H1 (cell line): ENCODE data around the gene BHMT2. TPM values are rescaled to one million over a fixed set of nuclear protein-coding genes. Genes with fewer than 3 reads are reported as not detected.

Source experiments
- CTCF ChIA-PET: fragments of 300-600 bp; sonication (Branson Sonifier 250); formaldehyde crosslinking; loops from one replicate; lab custom pipeline; 2021; ENCODE audit not compliant: partially characterized antibody; lab: Charles Lee
- POLR2A ChIA-PET: fragments of 300-600 bp; sonication (Branson Sonifier 250); formaldehyde crosslinking; loops from one replicate; lab custom pipeline; 2021; ENCODE audit warnings: inconsistent platforms; ENCODE audit not compliant: partially characterized antibody; lab: Charles Lee
- DNase-seq, 2 experiments: peaks; one replicate each; pipeline versions ENCODE4 v3.0.0 to v3.0.0-alpha.2; 2010 to 2022; ENCODE audit warnings: low spot score in 2 of 2, low read depth in 1 of 2, mixed read lengths in 1 of 2
- FAIRE-seq: peaks from 2 replicates; lab custom pipeline; 2011; peaks lifted over from hg19 to GRCh38; lab: Jason Lieb, UNC
- H2AFZ ChIP-seq: 2 replicates; pipeline ENCODE4 v1.8.1; 2012; ENCODE audit warnings: low read length, inconsistent platforms
- H2AK5ac ChIP-seq: 2 replicates; pipeline ENCODE4 v1.6.1; 2013; ENCODE audit warnings: low read depth, low read length
- H2BK120ac ChIP-seq: replicated peaks from 2 replicates; pipeline ENCODE3; 2013; ENCODE audit warnings: low read depth, low read length, inconsistent platforms
- H2BK12ac ChIP-seq: 2 replicates; pipeline ENCODE4 v1.6.1; 2013; ENCODE audit warnings: low read depth, low read length
- H2BK15ac ChIP-seq: 2 replicates; pipeline ENCODE4 v1.6.1; 2013; ENCODE audit warnings: low read length
- H2BK20ac ChIP-seq: 2 replicates; pipeline ENCODE4 v1.6.1; 2013; ENCODE audit warnings: low read length
- H2BK5ac ChIP-seq: 2 replicates; pipeline ENCODE4 v1.6.1; 2013; ENCODE audit warnings: low read depth, low read length
- H3K14ac ChIP-seq: 2 replicates; pipeline ENCODE4 v1.6.1; 2013; ENCODE audit warnings: inconsistent platforms; ENCODE audit not compliant: insufficient read length
- H3K18ac ChIP-seq: 2 replicates; pipeline ENCODE4 v1.6.1; 2013; ENCODE audit warnings: low read length; ENCODE audit errors: extremely low read depth
- H3K23ac ChIP-seq: 2 replicates; pipeline ENCODE4 v1.6.1; 2013; ENCODE audit warnings: inconsistent platforms; ENCODE audit not compliant: insufficient read length
- H3K23me2 ChIP-seq: 2 replicates; pipeline ENCODE4 v1.6.1; 2013; ENCODE audit warnings: low read depth, low read length
- H3K27ac ChIP-seq: 2 replicates; pipeline ENCODE4 v1.6.1; 2011; ENCODE audit warnings: low read depth, low read length, inconsistent platforms
- H3K27me3 ChIP-seq, 4 experiments: replicated peaks in 1 of 4; 1 replicate in 1 of 4; 2 replicates in 3 of 4; pipeline versions ENCODE4 v1.6.1 to v1.8.1; 2011 to 2013; ENCODE audit warnings: low read length in 3 of 4, mild to moderate bottlenecking in 3 of 4, inconsistent platforms in 2 of 4, mixed read lengths in 2 of 4, moderate library complexity in 1 of 4; ENCODE audit not compliant: control insufficient read depth in 3 of 4, insufficient read depth in 3 of 4; ENCODE audit errors: extremely low read depth in 1 of 4
- H3K36me3 ChIP-seq, 4 experiments: 2 replicates each; pipeline versions ENCODE4 v1.6.1 to v1.8.1; 2011 to 2013; ENCODE audit warnings: mild to moderate bottlenecking in 4 of 4, low read length in 3 of 4, moderate library complexity in 2 of 4, control low read depth in 1 of 4, inconsistent platforms in 1 of 4; ENCODE audit not compliant: insufficient read depth in 4 of 4, control insufficient read depth in 2 of 4
- H3K4ac ChIP-seq: replicated peaks from 2 replicates; pipeline ENCODE3; 2013; ENCODE audit warnings: low read length, low read depth, mixed read lengths, inconsistent platforms; ENCODE audit not compliant: insufficient read length
- H3K4me1 ChIP-seq, 4 experiments: replicated peaks in 1 of 4; 1 replicate in 1 of 4; 2 replicates in 3 of 4; pipeline versions ENCODE4 v1.6.1 to v1.8.1; 2011 to 2013; ENCODE audit warnings: low read length in 3 of 4, inconsistent platforms in 2 of 4, mixed read lengths in 1 of 4; ENCODE audit not compliant: insufficient read depth in 4 of 4, control insufficient read depth in 3 of 4
- H3K4me2 ChIP-seq, 2 experiments: 2 replicates each; pipeline versions ENCODE4 v1.6.1 to v1.8.1; 2011 to 2013; ENCODE audit warnings: low read depth in 2 of 2, low read length in 2 of 2, control low read depth in 1 of 2, inconsistent platforms in 1 of 2, mild to moderate bottlenecking in 1 of 2; ENCODE audit not compliant: insufficient read depth in 1 of 2
- H3K4me3 ChIP-seq, 4 experiments: fragments of 200-600, 300-600 bp in 1 of 4; sonication (generic), shearing (Covaris generic), sonication (Bioruptor Twin) in 1 of 4; 2 replicates each; pipeline versions ENCODE4 v1.5.1 to v1.8.1; 2011 to 2016; ENCODE audit warnings: low read length in 4 of 4, low read depth in 3 of 4, control low read depth in 2 of 4, inconsistent platforms in 2 of 4, mild to moderate bottlenecking in 2 of 4, mixed read lengths in 1 of 4, moderate library complexity in 1 of 4; ENCODE audit not compliant: insufficient read depth in 2 of 4; ENCODE audit errors: extremely low read depth in 1 of 4
- H3K56ac ChIP-seq: replicated peaks from 2 replicates; pipeline ENCODE3; 2013; ENCODE audit warnings: low read depth, mild to moderate bottlenecking, mixed read lengths, low read length, inconsistent platforms; ENCODE audit not compliant: insufficient read length
- H3K79me1 ChIP-seq: 2 replicates; pipeline ENCODE4 v1.6.1; 2013; ENCODE audit warnings: low read depth, low read length, control low read depth
- H3K79me2 ChIP-seq, 2 experiments: 2 replicates each; pipeline versions ENCODE4 v1.6.1 to v1.8.1; 2012 to 2013; ENCODE audit warnings: low read length in 2 of 2, mild to moderate bottlenecking in 2 of 2, inconsistent platforms in 1 of 2; ENCODE audit not compliant: insufficient read depth in 2 of 2, control insufficient read depth in 1 of 2
- H3K9ac ChIP-seq, 4 experiments: replicated peaks in 1 of 4; 1 replicate in 1 of 4; 2 replicates in 3 of 4; pipeline versions ENCODE4 v1.6.1 to v1.8.1; 2011 to 2013; ENCODE audit warnings: low read depth in 3 of 4, low read length in 3 of 4, control low read depth in 2 of 4, mild to moderate bottlenecking in 2 of 4, moderate library complexity in 2 of 4, inconsistent platforms in 1 of 4; ENCODE audit errors: extremely low read depth in 1 of 4
- H3K9me3 ChIP-seq, 2 experiments: 2 replicates each; pipeline versions ENCODE4 v1.6.1 to v1.8.1; 2012 to 2013; ENCODE audit warnings: mild to moderate bottlenecking in 2 of 2, moderate library complexity in 2 of 2, control low read depth in 1 of 2, inconsistent platforms in 1 of 2, low read depth in 1 of 2, low read length in 1 of 2, mixed read lengths in 1 of 2; ENCODE audit not compliant: insufficient read depth in 2 of 2
- H4K20me1 ChIP-seq, 2 experiments: replicated peaks in 1 of 2; 2 replicates each; pipeline versions ENCODE3 to v1.8.1; 2011 to 2013; ENCODE audit warnings: inconsistent platforms in 2 of 2, low read length in 2 of 2, mild to moderate bottlenecking in 1 of 2; ENCODE audit not compliant: insufficient read depth in 2 of 2, control insufficient read depth in 1 of 2
- H4K5ac ChIP-seq: 2 replicates; pipeline ENCODE4 v1.6.1; 2013; ENCODE audit warnings: low read length, low read depth, mixed read lengths, inconsistent platforms; ENCODE audit not compliant: insufficient read length
- H4K8ac ChIP-seq: 2 replicates; pipeline ENCODE4 v1.8.0; 2013; ENCODE audit warnings: mild to moderate bottlenecking, moderate library complexity, low read length, inconsistent platforms; ENCODE audit not compliant: insufficient read depth; ENCODE audit errors: extremely low read depth
- H4K91ac ChIP-seq: replicated peaks from 2 replicates; pipeline ENCODE3; 2013; ENCODE audit warnings: low read length, mixed read lengths, inconsistent platforms; ENCODE audit not compliant: insufficient read length
- EGR1 ChIP-seq: IDR thresholded peaks from 2 replicates; pipeline ENCODE4 v1.6.1; 2011; ENCODE audit warnings: low read depth, low read length, borderline replicate concordance
- HDAC2 ChIP-seq, 2 experiments: fragments of 300-600 bp in 1 of 2; sonication (generic) in 1 of 2; IDR thresholded peaks; 2 replicates each; pipeline ENCODE4 v1.6.1; 2011 to 2012; ENCODE audit warnings: low read depth in 2 of 2, low read length in 2 of 2, mild to moderate bottlenecking in 2 of 2, moderate library complexity in 2 of 2, borderline replicate concordance in 1 of 2, inconsistent platforms in 1 of 2
- KDM4A ChIP-seq: IDR thresholded peaks from one replicate; pipeline ENCODE4 v1.7.1; 2012; ENCODE audit warnings: low read depth, mild to moderate bottlenecking, moderate library complexity, low read length, inconsistent platforms; ENCODE audit not compliant: severe bottlenecking
- NRF1 ChIP-seq: IDR thresholded peaks from 2 replicates; pipeline ENCODE4 v1.6.1; 2011; ENCODE audit warnings: mild to moderate bottlenecking, low read depth, low read length, improper control_type of control experiment
- POLR2AphosphoS5 ChIP-seq: IDR thresholded peaks from 2 replicates; pipeline ENCODE4 v1.6.1; 2011; ENCODE audit warnings: low read depth, low read length
- WGBS, 2 experiments: shearing (Covaris generic) in 1 of 2; methylation state at CpG; one replicate each; pipeline versions ENCODE4 v1.1.6 to v1.1.7; 2013 to 2015; ENCODE audit warnings: low lambda C conversion rate in 2 of 2, mixed read lengths in 2 of 2, inconsistent platforms in 1 of 2, low coverage in 1 of 2, missing lambda C conversion rate in 1 of 2; ENCODE audit not compliant: insufficient replicate concordance in 2 of 2, insufficient coverage in 1 of 2, insufficient read length in 1 of 2; ENCODE audit errors: extremely low coverage in 1 of 2, missing lambda C conversion rate in 1 of 2; 5-methylcytosine and 5-hydroxymethylcytosine counted together
- polyA plus RNA-seq, 7 experiments: library from polyadenylated mRNA; depleted of rRNA in 3 of 7; stranded (reverse) in 5 of 7; unstranded in 2 of 7; fragments of >200 nt in 5 of 7; fragments of 200-250 nt in 2 of 7; gene quantifications; 1 replicate in 5 of 7; 2 replicates in 1 of 7; 4 replicates in 1 of 7; pipeline versions ENCODE4 v1.2.1 to v1.2.3, GENCODE V29; 2011 to 2013; ENCODE audit warnings: missing spikeins in 2 of 7, mixed read lengths in 2 of 7
- total RNA-seq: library from RNA; stranded (reverse); fragmentation: NEBNext Ultra II Directional; extraction: Animal tissue kit (Norgen Biotek cat#: 25700); gene quantifications from 2 replicates; pipeline ENCODE4 v1.2.1, GENCODE V29; 2021

BHMT2 gene
- total and polyA plus RNA-seq, 2 of the 8 experiments (the other 6 are each of a cell fraction or from before 2014, with no cell fraction given) = 0.11 TPM; not detected in 1

DNA sequence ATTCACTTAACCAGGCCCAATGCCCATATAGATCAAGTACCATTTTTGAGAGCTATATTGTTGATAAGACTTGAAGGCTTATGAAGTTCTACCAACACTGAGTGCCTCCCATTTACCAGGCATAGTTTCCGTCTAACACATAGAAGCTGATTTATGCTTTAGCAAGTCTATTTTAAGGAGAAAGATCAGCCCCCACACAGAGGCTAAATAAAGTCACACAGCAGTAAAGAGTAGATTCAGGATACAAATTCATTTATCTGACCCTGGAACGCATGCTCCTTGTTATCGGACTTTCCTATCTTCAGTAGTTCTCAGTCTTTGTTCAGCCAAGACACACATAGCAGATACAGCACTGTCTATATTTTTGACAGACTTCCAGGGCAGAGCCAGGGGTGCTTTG, 34.3 kb upstream of the BHMT2 start:
- Histone ChIP-seq H3K79me1 (no peaks in the 10 kb centered on the region), H3K4me1 (no peaks in the 10 kb centered on the region), H3K79me2 (no peaks in the 10 kb centered on the region), H2BK20ac (no peak overlapping the region), H3K4me3 (no peak overlapping the region), H4K91ac (no peak overlapping the region), H3K56ac (no peak overlapping the region), H2BK5ac (no peak overlapping the region), H2BK120ac (no peak overlapping the region), H3K23me2 (no peaks in the 10 kb centered on the region), H3K36me3 (no peaks in the 10 kb centered on the region), H2AK5ac (no peak overlapping the region), H2BK15ac (no peak overlapping the region), H3K18ac (no peak overlapping the region), H2BK12ac (no peak overlapping the region), H4K20me1 (no peaks in the 10 kb centered on the region), H4K8ac (no peak overlapping the region), H3K23ac (no peak overlapping the region), H3K14ac (no peak overlapping the region), H3K4ac (no peak overlapping the region), H3K9me3 (no peaks in the 10 kb centered on the region), H2AFZ (no peak overlapping the region), H3K27ac (no peak overlapping the region), H3K9ac (no peak overlapping the region), H3K4me2 (no peak overlapping the region), H4K5ac (no peak overlapping the region), H3K27me3 (no peaks in the 10 kb centered on the region)
- DNase-seq = no peak
- WGBS, 2 experiments = 96% methylated on average over 3 of the region's 3 CpGs; no CpG with 5 or more reads in 1 of the 2 experiments
- CTCF ChIA-PET = interaction anchor here (1.1 to 3.5 kb wide), 5 partner anchors 9 to 98 kb away, joined by 3 to 19 read pairs (median 5); no protein-coding TSS in a partner anchor
- FAIRE-seq = no peak
- TF ChIP-seq POLR2AphosphoS5 (no peak), NRF1 (no peak), KDM4A (no peak), HDAC2 (IDR thresholded peaks at IDR 0.05; ENCODE audit: borderline replicate concordance in 1 of 2, low read depth in 2 of 2, low read length in 2 of 2) (no peak), EGR1 (no peak)
- POLR2A ChIA-PET = no interaction called here
